GM18909 (cell line): ENCODE measurements around the gene RPS21.

Experiments used
- ATAC-seq: cut with Tn5 transposase; IDR thresholded peaks from one replicate; pipeline ENCODE4 v1.9.1; 2021; ENCODE audit warnings: mild to moderate bottlenecking; ENCODE audit not compliant: unreplicated experiment, poor library complexity

RPS21 gene

DNA sequence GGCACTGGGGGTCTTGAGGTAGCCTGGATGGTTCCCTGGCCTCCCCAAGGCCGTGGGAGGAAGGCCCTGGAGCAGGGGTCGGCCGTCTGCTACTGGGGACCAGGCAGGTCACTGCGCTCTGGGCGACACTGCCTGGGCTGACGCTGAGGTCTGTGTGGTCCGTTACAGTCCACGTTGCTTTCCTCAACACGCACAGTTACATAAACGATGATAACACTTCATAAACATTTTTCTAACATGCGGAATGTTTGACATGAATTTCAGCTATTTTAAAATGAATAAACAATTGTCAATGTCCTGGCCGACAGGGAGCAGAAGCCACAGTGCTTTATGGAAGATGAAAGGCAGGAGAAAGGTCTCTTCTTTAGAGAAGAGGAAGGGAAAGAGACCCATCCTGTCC, 50.6 kb downstream of the RPS21 start:
- ATAC-seq, result no peak

DNA sequence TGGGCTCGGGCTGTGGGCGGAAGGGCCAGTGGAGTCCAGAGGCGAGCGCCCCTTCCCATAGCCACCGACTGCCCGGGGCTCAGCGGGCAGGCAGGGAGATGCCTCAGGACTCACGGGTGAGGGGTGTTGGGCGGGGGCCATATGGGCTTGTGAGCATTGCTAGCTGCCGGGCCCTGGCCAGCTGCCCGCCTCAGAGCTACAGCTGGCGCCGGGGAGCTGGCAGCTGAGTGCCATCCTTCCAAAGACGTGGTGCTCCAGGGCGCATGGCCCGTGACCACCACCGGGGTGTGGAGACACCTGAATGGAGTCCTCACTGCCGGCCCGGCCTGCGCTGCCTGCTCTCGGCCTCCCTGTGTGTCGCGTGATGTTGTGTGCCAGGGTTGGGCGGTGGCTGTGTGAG, 51.0 kb downstream of the RPS21 start:
- ATAC-seq, result no peak
